Psoas muscle (tissue), 8 donors: Measurements from ENCODE around the gene KCNN3. TPM values are rescaled to one million over a fixed set of nuclear protein-coding genes. Genes with fewer than 3 reads are reported as not detected.

Experiments
- ATAC-seq, 4 donors: fragments of 200-7000 bp; cut with Tn5 transposase; one replicate each; pipeline ENCODE4 v1.9.1; 2020; ENCODE audit warnings: moderate library complexity in 3 of 4, mild to moderate bottlenecking in 2 of 4
- DNase-seq, 2 donors: peaks; one replicate each; pipeline ENCODE4 v3.0.0-alpha.2; 2020
- H3K27ac ChIP-seq: fragments of 200-600 bp; one replicate; pipeline ENCODE4 v1.8.0; 2022
- H3K27me3 ChIP-seq, 3 donors: fragments of 200-600 bp in 1 of 3; one replicate each; pipeline versions ENCODE4 v1.6.1 to v1.8.0; 2013 to 2022; ENCODE audit warnings: low read length in 2 of 3, mild to moderate bottlenecking in 2 of 3, moderate library complexity in 1 of 3; ENCODE audit not compliant: insufficient read depth in 3 of 3
- H3K36me3 ChIP-seq, 2 donors: fragments of 200-600 bp in 1 of 2; one replicate each; pipeline versions ENCODE4 v1.6.1 to v1.8.0; 2013 to 2022; ENCODE audit warnings: low read depth in 1 of 2, mild to moderate bottlenecking in 1 of 2, moderate library complexity in 1 of 2; ENCODE audit not compliant: insufficient read depth in 1 of 2
- H3K4me1 ChIP-seq: fragments of 200-600 bp; one replicate; pipeline ENCODE4 v1.8.0; 2022
- H3K4me3 ChIP-seq: fragments of 200-600 bp; one replicate; pipeline ENCODE4 v1.8.0; 2022; ENCODE audit warnings: mild to moderate bottlenecking
- H3K9me3 ChIP-seq: fragments of 200-600 bp; one replicate; pipeline ENCODE4 v1.8.0; 2022
- CTCF ChIP-seq: fragments of 200-600 bp; IDR thresholded peaks from one replicate; pipeline ENCODE4 v1.8.0; 2022; ENCODE audit warnings: antibody characterized with exemption
- WGBS, 3 donors: extraction: QIAGEN DNeasy Blood & Tissue Kit; methylation state at CpG; one replicate each; pipeline versions ENCODE4 v1.1.6 to v1.1.7; 2013; 5-methylcytosine and 5-hydroxymethylcytosine counted together
- intact Hi-C, 2 donors: fragments of 100-400 bp; cut with DNase I; formaldehyde crosslinking; loops; one replicate each; pipeline versions ENCODE4 v1.11.0 to v1.14.2; 2022
- polyA plus RNA-seq, 3 donors: library from polyadenylated mRNA; stranded (reverse); fragments of 200-250 nt; gene quantifications; one replicate each; pipeline ENCODE4 v1.2.3, GENCODE V29; 2013
- total RNA-seq, 4 donors: library from RNA; stranded (reverse); fragmentation: NEBNext Ultra II Directional in 2 of 4; extraction: Animal tissue kit (Norgen Biotek cat#: 25700) in 2 of 4; gene quantifications; one replicate each; pipeline versions ENCODE4 v1.2.1 to v1.2.4, GENCODE V29; 2021 to 2023
- donor health status: healthy with polysubstance abuse.
- donor health status: DM: no; HTN: no; CAD: no; lungs with moderate emphysema.
- donor health status: Bipolar disorder and iron deficiency.
- donor health status: healthy.
- donor health status: DM: yes; HTN: yes; CAD: no.
- donor health status: DM: no; HTN: no; CAD: no.
- donor health status: DM: no; HTN: no; CAD: no.
- donor health status: DM: yes; HTN: yes; CAD: no.

The KCNN3 gene
- total and polyA plus RNA-seq, 7 donors: 2.5 to 60.9 (median 11.8) TPM

GRCh38 chr1:154758346-154758745 lies 111.7 kb downstream of the KCNN3 start:
- no peak for ATAC-seq
- Histone ChIP-seq H3K9me3 (no peaks in the 10 kb centered on the region), H3K4me1 (no peaks in the 10 kb centered on the region), H3K27ac (no peak overlapping the region), H3K36me3 (peaks cover 0 to 4% of the 10 kb centered on the region in 2 donors), H3K4me3 (no peak overlapping the region), H3K27me3 (no peaks in the 10 kb centered on the region)
- intact Hi-C loops: loop anchor here in 1 of 2 donors (10.0 kb wide), 1 partner anchor 194 kb away; the partner anchor contains the start of gene CHRNB2
- WGBS, 3 donors: 81 to 88% (median 87%) methylated on average over 6 of the region's 6 CpGs
- TF ChIP-seq CTCF: no peak
- DNase-seq: no peak

- no peaks in the 10 kb centered on the region for H3K9me3 ChIP-seq
- H3K4me3 ChIP-seq: no peak overlapping the region
- WGBS, 3 donors: 75 to 84% (median 77%) methylated on average over 5 of the region's 5 CpGs
- H3K4me1 ChIP-seq: no peaks in the 10 kb centered on the region
- H3K27me3 ChIP-seq: no peaks in the 10 kb centered on the region
- intact Hi-C loops: loop anchor here in 1 of 2 donors (10.0 kb wide), 1 partner anchor 192 kb away; the partner anchor contains the start of gene CHRNB2
- H3K36me3 ChIP-seq: peaks cover 0 to 4% of the 10 kb centered on the region in 2 donors
- no peak for DNase-seq
- no peak overlapping the region for H3K27ac ChIP-seq
- TF ChIP-seq CTCF: no peak
- ATAC-seq: no peak
These were observed 113.1 kb downstream of the KCNN3 start for GRCh38 chr1:154756793-154757548.

GRCh38 chr1:154755858-154756730 lies 114.0 kb downstream of the KCNN3 start:
- no peak overlapping the region for H3K27ac ChIP-seq
- no peak for TF ChIP-seq CTCF
- 81 to 88% (median 85%) methylated on average over 6 of the region's 6 CpGs for WGBS, 3 donors
- intact Hi-C loops: loop anchor here in 1 of 2 donors (10.0 kb wide), 1 partner anchor 191 kb away; the partner anchor contains the start of gene CHRNB2
- H3K4me3 ChIP-seq: no peak overlapping the region
- peaks cover 3% of the 10 kb centered on the region for H3K4me1 ChIP-seq
- DNase-seq (no peak), ATAC-seq (peak in 1 of 4 donors; percentile 16)
- peaks cover 0 to 4% of the 10 kb centered on the region in 2 donors for H3K36me3 ChIP-seq
- no peaks in the 10 kb centered on the region for H3K9me3 ChIP-seq
- no peaks in the 10 kb centered on the region for H3K27me3 ChIP-seq

- H3K4me3 ChIP-seq: no peak overlapping the region
- no peak for DNase-seq
- no peak overlapping the region for H3K27ac ChIP-seq
- 82 to 88% (median 87%) methylated on average over 7 of the region's 7 CpGs for WGBS, 3 donors
- H3K27me3 ChIP-seq: no peaks in the 10 kb centered on the region
- peaks cover 4% of the 10 kb centered on the region for H3K4me1 ChIP-seq
- peaks cover 0 to 4% of the 10 kb centered on the region in 2 donors for H3K36me3 ChIP-seq
- no peak for ATAC-seq
- H3K9me3 ChIP-seq: no peaks in the 10 kb centered on the region
- intact Hi-C loops: loop anchor here in 1 of 2 donors (5.0 to 10.0 kb wide), 2 partner anchors 114 to 189 kb away; partner anchors contain the start of gene CHRNB2
- no peak for TF ChIP-seq CTCF
These were observed 116.7 kb downstream of the KCNN3 start for GRCh38 chr1:154753426-154753825.
